ENCODE results near the gene DENND5B.
"Not testable (repeated sequence)": the region's sequence is repeated elsewhere in the genome, so short reads cannot be mapped to it uniquely, and the experiment has no call there.

The DENND5B gene

GRCh38 chr12:31550590-31550989 is 40.3 kb downstream of the DENND5B start:
- not testable (repeated sequence) for DNase-seq

GRCh38 chr12:31536672-31537071 is 54.3 kb downstream of the DENND5B start:
- no peak for DNase-seq

- no peak for DNase-seq
Observed at GRCh38 chr12:31533470-31533869, 57.5 kb downstream of the DENND5B start.

GRCh38 chr12:31531893-31532292 is 59.0 kb downstream of the DENND5B start:
- no peak for DNase-seq

- no peak for DNase-seq
Observed at GRCh38 chr12:31528095-31528494, 62.8 kb downstream of the DENND5B start.

GRCh38 chr12:31527083-31527482 is 63.9 kb downstream of the DENND5B start:
- no peak for DNase-seq

GRCh38 chr12:31526158-31526546 is 64.8 kb downstream of the DENND5B start:
- no peak for DNase-seq

- DNase-seq: no peak
Observed at GRCh38 chr12:31525496-31526157, 65.3 kb downstream of the DENND5B start.

GRCh38 chr12:31524791-31525495 is 66.0 kb downstream of the DENND5B start:
- DNase-seq: no peak

- DNase-seq: no peak
Observed at GRCh38 chr12:31523306-31523705, 67.6 kb downstream of the DENND5B start.

- no peak for DNase-seq
Observed at GRCh38 chr12:31522607-31523006, 68.3 kb downstream of the DENND5B start.

- no peak for DNase-seq
Observed at GRCh38 chr12:31521964-31522363, 69.0 kb downstream of the DENND5B start.

GRCh38 chr12:31519511-31519910 is 71.4 kb downstream of the DENND5B start:
- DNase-seq: no peak

- no peak for DNase-seq
Observed at GRCh38 chr12:31518680-31519227, 72.2 kb downstream of the DENND5B start.

- no peak for DNase-seq
Observed at GRCh38 chr12:31517994-31518393, 72.9 kb downstream of the DENND5B start.

- no peak for DNase-seq
Observed at GRCh38 chr12:31516702-31517101, 74.2 kb downstream of the DENND5B start.

- DNase-seq: no peak
Observed at GRCh38 chr12:31514912-31515311, 76.0 kb downstream of the DENND5B start.

GRCh38 chr12:31510034-31510433 is 80.9 kb downstream of the DENND5B start:
- DNase-seq: no peak

- no peak for DNase-seq
Observed at GRCh38 chr12:31508436-31509150, 82.3 kb downstream of the DENND5B start.

GRCh38 chr12:31507966-31508365 is 83.0 kb downstream of the DENND5B start:
- no peak for DNase-seq

- no peak for DNase-seq
Observed at GRCh38 chr12:31506515-31507306, 84.2 kb downstream of the DENND5B start.

- DNase-seq: no peak
Observed at GRCh38 chr12:31504625-31505222, 86.2 kb downstream of the DENND5B start.

Data from stimulated activated CD8-positive, alpha-beta memory T cell treated with anti-CD3 and anti-CD28 coated beads, Interleukin-4, amount 100 ng/mL, for 48 hours (primary cell).